CD4-positive, alpha-beta T cell (primary cell): Measurements from ENCODE around the gene BAG1. TPM values are rescaled to one million over a fixed set of nuclear protein-coding genes. Genes with fewer than 3 reads are reported as not detected.
A peak's percentile ranks its signal among the peaks of the same experiment; 100 is the strongest.

ENCODE experiments used
- ATAC-seq: fragments of 200-7000 bp; cut with Tn5 transposase; one replicate; pipeline ENCODE4 v1.10.0; 2022; ENCODE audit warnings: mild to moderate bottlenecking; ENCODE audit not compliant: poor library complexity
- CTCF ChIA-PET: fragments of 350-600 bp; sonication (Branson Sonifier 250); formaldehyde crosslinking; loops from one replicate; lab custom pipeline; 2021; ENCODE audit warnings: antibody characterized with exemption, inconsistent platforms; lab: Charles Lee
- POLR2A ChIA-PET: fragments of 350-600 bp; sonication (Branson Sonifier 250); formaldehyde crosslinking; loops from one replicate; lab custom pipeline; 2021; ENCODE audit warnings: antibody characterized with exemption, inconsistent platforms; lab: Charles Lee
- DNase-seq, 14 experiments: peaks; one replicate each; pipeline ENCODE4 v3.0.0-alpha.2; 2013 to 2020; ENCODE audit warnings: mixed read lengths in 2 of 14
- H3K27ac ChIP-seq, 2 donors: one replicate each; pipeline versions ENCODE4 v1.5.1 to v1.7.0; 2013; ENCODE audit warnings: low read length in 2 of 2, low read depth in 1 of 2, mild to moderate bottlenecking in 1 of 2
- H3K27me3 ChIP-seq, 2 experiments: 1 replicate in 1 of 2; 2 replicates in 1 of 2; pipeline versions ENCODE4 v1.6.1 to v1.7.0; 2013; ENCODE audit warnings: low read length in 2 of 2, control low read depth in 1 of 2, mild to moderate bottlenecking in 1 of 2, moderate library complexity in 1 of 2; ENCODE audit not compliant: insufficient read depth in 2 of 2, control insufficient read depth in 1 of 2
- H3K36me3 ChIP-seq: one replicate; pipeline ENCODE4 v1.6.1; 2013; ENCODE audit warnings: low read length, control low read depth; ENCODE audit not compliant: insufficient read depth
- H3K4me1 ChIP-seq: one replicate; pipeline ENCODE4 v1.6.1; 2013; ENCODE audit warnings: low read length, control low read depth; ENCODE audit not compliant: insufficient read depth
- H3K4me3 ChIP-seq: one replicate; pipeline ENCODE4 v1.5.1; 2013; ENCODE audit warnings: mild to moderate bottlenecking, low read length, moderate library complexity
- H3K9me3 ChIP-seq, 2 experiments: 1 replicate in 1 of 2; 2 replicates in 1 of 2; pipeline versions ENCODE4 v1.6.1 to v1.7.0; 2013; ENCODE audit warnings: low read length in 2 of 2, mild to moderate bottlenecking in 2 of 2, control low read depth in 1 of 2, moderate library complexity in 1 of 2; ENCODE audit not compliant: control insufficient read depth in 1 of 2, insufficient read depth in 1 of 2
- H3K27ac Mint-ChIP-seq: one replicate; pipeline ENCODE4 v1.8.0; 2020; ENCODE audit warnings: mixed read lengths
- H3K27me3 Mint-ChIP-seq: one replicate; pipeline ENCODE4 v1.8.0; 2021; ENCODE audit warnings: mixed read lengths
- H3K36me3 Mint-ChIP-seq: one replicate; pipeline ENCODE4 v1.8.0; 2021; ENCODE audit warnings: low read depth, mixed read lengths
- H3K4me1 Mint-ChIP-seq: one replicate; pipeline ENCODE4 v1.8.0; 2021; ENCODE audit warnings: low read depth, mixed read lengths
- H3K4me3 Mint-ChIP-seq: one replicate; pipeline ENCODE4 v1.8.0; 2020; ENCODE audit warnings: mild to moderate bottlenecking, mixed read lengths
- H3K9me3 Mint-ChIP-seq: one replicate; pipeline ENCODE4 v1.8.0; 2020; ENCODE audit warnings: mixed read lengths
- CTCF ChIP-seq: fragments of 200-600 bp; IDR thresholded peaks from one replicate; pipeline ENCODE4 v1.8.0; 2022; ENCODE audit warnings: antibody characterized with exemption, mild to moderate bottlenecking
- intact Hi-C, 2 experiments: fragments of 100-400 bp; cut with DNase I in 1 of 2; cut with micrococcal nuclease in 1 of 2; formaldehyde crosslinking; loops; one replicate each; pipeline versions ENCODE4 v1.15.1 to v1.9.0; 2023 to 2025; cut with DNase I, micrococcal nuclease
- total RNA-seq, 174 experiments: library from RNA in 2 of 174; stranded (reverse) in 2 of 174; gene quantifications; one replicate each; pipeline ENCODE4 v1.2.3 and lab custom pipeline; 2021 to 2026

Gene BAG1
- total RNA-seq, 2 experiments from 2014 or later, result 58.0 to 61.4 TPM

GRCh38 chr9:33210006-33210715, 54.3 kb downstream of the BAG1 start:
- Mint-ChIP-seq H3K27ac (no peak overlapping the region), H3K27me3 (no peaks in the 10 kb centered on the region), H3K9me3 (no peaks in the 10 kb centered on the region), H3K4me1 (no peaks in the 10 kb centered on the region), H3K36me3 (no peaks in the 10 kb centered on the region), H3K4me3 (no peak overlapping the region)
- no peak for TF ChIP-seq CTCF
- CTCF ChIA-PET, result no interaction called here
- Histone ChIP-seq H3K27ac (no peak overlapping the region), H3K4me3 (no peak overlapping the region), H3K9me3 (no peaks in the 10 kb centered on the region), H3K4me1 (no peaks in the 10 kb centered on the region), H3K36me3 (no peaks in the 10 kb centered on the region), H3K27me3 (no peaks in the 10 kb centered on the region)
- POLR2A ChIA-PET, result no interaction called here
- intact Hi-C loops, result no loop called here
- no peak for ATAC-seq
- DNase-seq, result no peak

GRCh38 chr9:33209394-33209793, 55.1 kb downstream of the BAG1 start:
- Histone ChIP-seq H3K9me3 (no peaks in the 10 kb centered on the region), H3K36me3 (no peaks in the 10 kb centered on the region), H3K27me3 (no peaks in the 10 kb centered on the region), H3K27ac (no peak overlapping the region), H3K4me3 (no peak overlapping the region), H3K4me1 (no peaks in the 10 kb centered on the region)
- POLR2A ChIA-PET, result no interaction called here
- CTCF ChIA-PET, result no interaction called here
- Mint-ChIP-seq H3K4me3 (no peak overlapping the region), H3K27me3 (no peaks in the 10 kb centered on the region), H3K4me1 (no peaks in the 10 kb centered on the region), H3K9me3 (no peaks in the 10 kb centered on the region), H3K36me3 (no peaks in the 10 kb centered on the region), H3K27ac (no peak overlapping the region)
- DNase-seq, result no peak
- TF ChIP-seq CTCF, result no peak
- no peak for ATAC-seq
- intact Hi-C loops, result no loop called here

- H3K9me3 Mint-ChIP-seq, result no peaks in the 10 kb centered on the region
- H3K27ac Mint-ChIP-seq, result no peak overlapping the region
- ChIA-PET CTCF (no interaction called here), POLR2A (interaction anchor here (0.8 kb wide), 1 partner anchor 36 kb away, joined by 4 read pairs; the partner anchor contains the start of gene B4GALT1)
- no peak for TF ChIP-seq CTCF
- H3K27me3 Mint-ChIP-seq, result no peaks in the 10 kb centered on the region
- Histone ChIP-seq H3K4me1 (peaks cover 11% of the 10 kb centered on the region), H3K36me3 (no peaks in the 10 kb centered on the region), H3K27me3 (no peaks in the 10 kb centered on the region), H3K9me3 (no peaks in the 10 kb centered on the region), H3K27ac (no peak overlapping the region), H3K4me3 (no peak overlapping the region)
- H3K36me3 Mint-ChIP-seq, result no peaks in the 10 kb centered on the region
- intact Hi-C loops, result no loop called here
- peak; percentile 71 for ATAC-seq
- peak in 7 of 14 experiments; percentile 2 to 64 (median 8) for DNase-seq
- no peak overlapping the region for H3K4me3 Mint-ChIP-seq
- peaks cover 11% of the 10 kb centered on the region for H3K4me1 Mint-ChIP-seq
Observed at GRCh38 chr9:33202552-33203201, 61.8 kb downstream of the BAG1 start.

Other genes with a start within 250 kb of the BAG1 start
- 100 to 1,000 TPM; 150 to 156 TPM for gene DNAJA1, start 239.4 kb downstream of the BAG1 start, total RNA-seq
- gene SMU1, start 188.0 kb downstream of the BAG1 start, total RNA-seq, result 10 to 100 TPM; 25.1 to 26.0 TPM
- 10 to 100 TPM; 74.7 to 77.0 TPM for gene B4GALT1, start 97.4 kb downstream of the BAG1 start, total RNA-seq
- gene SPINK4, start 24.5 kb downstream of the BAG1 start, total RNA-seq, result not detected
- 10 to 100 TPM; 17.4 to 18.6 TPM for gene CHMP5, start 341 bp upstream of the BAG1 start, total RNA-seq
- gene NFX1, start 25.8 kb upstream of the BAG1 start, total RNA-seq, result 10 to 100 TPM; 33.1 to 34.1 TPM
- under 1 TPM; 0.25 to 0.27 TPM for gene AQP7, start 137.9 kb upstream of the BAG1 start, total RNA-seq
- gene AQP3, start 182.9 kb upstream of the BAG1 start, total RNA-seq, result 100 to 1,000 TPM in 1 of 2 experiments, 10 to 100 TPM in 1; 99.8 to 106 TPM
- gene NOL6, start 209.2 kb upstream of the BAG1 start, total RNA-seq, result 10 to 100 TPM; 30.5 to 30.6 TPM